HepG2 (cell line): ENCODE measurements around the gene PARP16. TPM values are rescaled to one million over a fixed set of nuclear protein-coding genes. Genes with fewer than 3 reads are reported as not detected.
A peak's percentile ranks its signal among the peaks of the same experiment; 100 is the strongest.

ENCODE experiments used
- ATAC-seq: fragments of 200-7000 bp; cut with Tn5 transposase; 3 replicates; pipeline ENCODE4 v1.9.1; 2020; ENCODE audit warnings: mild to moderate bottlenecking, moderate library complexity
- BruUV-seq: library from RNA; stranded (reverse); fragments of 400-500 nt; replicated peaks from 2 replicates; lab custom pipeline; 2021; lab: Mats Ljungman, UMichigan
- CTCF ChIA-PET: fragments of 300-600 bp; formaldehyde crosslinking; extraction: SDS; loops from one replicate; lab custom pipeline; 2021; ENCODE audit warnings: low total read pairs, inconsistent platforms, low intra/inter-chr PET ratio; lab: Yijun Ruan, JAX
- POLR2A ChIA-PET: fragments of 350-600 bp; sonication (Branson Sonifier 250); formaldehyde crosslinking; loops from one replicate; lab custom pipeline; 2020; ENCODE audit warnings: antibody characterized with exemption, inconsistent platforms; lab: Yijun Ruan, JAX
- DNase-seq: peaks from one replicate; pipeline ENCODE4 v3.0.0-alpha.2; 2015; ENCODE audit warnings: low spot score
- FAIRE-seq: peaks from 3 replicates; lab custom pipeline; 2011; peaks lifted over from hg19 to GRCh38; lab: Jason Lieb, UNC
- H2AFZ ChIP-seq: one replicate; pipeline ENCODE4 v1.6.1; 2011; ENCODE audit warnings: low read length, inconsistent platforms
- H3K27ac ChIP-seq: fragments of 300-600 bp; 3 replicates; pipeline ENCODE4 v1.8.0; 2011; ENCODE audit warnings: mixed run types, mild to moderate bottlenecking, mixed read lengths, low read length, inconsistent platforms; ENCODE audit not compliant: insufficient read depth; ENCODE audit errors: extremely low read length
- H3K27me3 ChIP-seq, 2 experiments: fragments of 200-600 bp in 1 of 2; 2 replicates in 1 of 2; 3 replicates in 1 of 2; pipeline versions ENCODE4 v1.6.0 to v1.8.0; 2011; ENCODE audit warnings: low read length in 2 of 2, mild to moderate bottlenecking in 2 of 2, moderate library complexity in 2 of 2, inconsistent platforms in 1 of 2; ENCODE audit not compliant: insufficient read depth in 2 of 2, control insufficient read depth in 1 of 2
- H3K36me3 ChIP-seq, 2 experiments: fragments of 200-600 bp in 1 of 2; replicated peaks in 1 of 2; 2 replicates in 1 of 2; 3 replicates in 1 of 2; pipeline versions ENCODE4 v1.5.1 to v1.8.0; 2011; ENCODE audit warnings: low read length in 2 of 2, inconsistent platforms in 1 of 2; ENCODE audit not compliant: insufficient read depth in 2 of 2, control insufficient read depth in 1 of 2
- H3K4me1 ChIP-seq: 2 replicates; pipeline ENCODE4 v1.5.1; 2012; ENCODE audit warnings: low read length, inconsistent platforms; ENCODE audit not compliant: insufficient read depth
- H3K4me2 ChIP-seq: 2 replicates; pipeline ENCODE4 v1.6.0; 2011; ENCODE audit warnings: low read depth, low read length, inconsistent platforms
- H3K4me3 ChIP-seq, 3 experiments: fragments of 200-600 bp in 1 of 3; sonication (generic), shearing (Covaris generic) in 1 of 3; replicated peaks in 1 of 3; 2 replicates each; pipeline ENCODE4 v1.5.1; 2011 to 2016; ENCODE audit warnings: low read length in 3 of 3, inconsistent platforms in 2 of 3, low read depth in 2 of 3, mild to moderate bottlenecking in 2 of 3, control low read depth in 1 of 3, mixed read lengths in 1 of 3; ENCODE audit not compliant: insufficient read depth in 1 of 3
- H3K79me2 ChIP-seq: one replicate; pipeline ENCODE4 v1.6.1; 2011; ENCODE audit warnings: low read length, inconsistent platforms; ENCODE audit not compliant: insufficient read depth
- H3K9ac ChIP-seq: 2 replicates; pipeline ENCODE4 v1.6.0; 2011; ENCODE audit warnings: mild to moderate bottlenecking, low read depth, low read length, inconsistent platforms; ENCODE audit not compliant: insufficient read depth
- H3K9me3 ChIP-seq: 2 replicates; pipeline ENCODE4 v1.5.1; 2012; ENCODE audit warnings: mild to moderate bottlenecking, low read length
- H4K20me1 ChIP-seq: 2 replicates; pipeline ENCODE4 v1.6.0; 2011; ENCODE audit warnings: inconsistent platforms, mild to moderate bottlenecking, low read length, moderate library complexity; ENCODE audit not compliant: insufficient read depth
- AGO2 ChIP-seq: fragments of 200-400 bp; formaldehyde crosslinking; optimal IDR thresholded peaks from 2 replicates; pipeline ENCODE3; 2017; ENCODE audit warnings: mild to moderate bottlenecking, low read depth, low read length, moderate library complexity
- FOXO1 ChIP-seq: sonication (generic); formaldehyde crosslinking; IDR thresholded peaks from 2 replicates; pipeline ENCODE4 v1.4.0; 2020; ENCODE audit warnings: missing genetic modification reagents
- JUNB ChIP-seq: sonication (generic); formaldehyde crosslinking; IDR thresholded peaks from 2 replicates; pipeline ENCODE4 v1.8.0; 2022; ENCODE audit warnings: missing genetic modification reagents, mild to moderate bottlenecking, borderline replicate concordance
- KAT2B ChIP-seq: fragments of 150-350 bp; IDR thresholded peaks from 2 replicates; pipeline ENCODE4 v1.6.1; 2014; ENCODE audit warnings: low read depth, low read length, borderline replicate concordance
- NCOA1 ChIP-seq: sonication (generic); formaldehyde crosslinking; IDR thresholded peaks from 2 replicates; pipeline ENCODE4 v1.9.0; 2021; ENCODE audit warnings: missing genetic modification reagents
- U2AF2 ChIP-seq: fragments of 200-400 bp; formaldehyde crosslinking; IDR thresholded peaks from 2 replicates; pipeline ENCODE4 v1.6.1; 2017; ENCODE audit warnings: low read depth, mild to moderate bottlenecking, low read length
- ZNF12 ChIP-seq: sonication (generic); formaldehyde crosslinking; IDR thresholded peaks from 2 replicates; pipeline ENCODE4 v1.5.0; 2020; ENCODE audit warnings: missing genetic modification reagents
- ZNF577 ChIP-seq: sonication (generic); formaldehyde crosslinking; IDR thresholded peaks from 2 replicates; pipeline ENCODE4 v1.4.0; 2020; ENCODE audit warnings: mild to moderate bottlenecking, low read depth, missing genetic modification reagents, borderline replicate concordance
- ZSCAN5A ChIP-seq: sonication (generic); formaldehyde crosslinking; IDR thresholded peaks from 2 replicates; pipeline ENCODE4 v1.8.0; 2022; ENCODE audit warnings: mild to moderate bottlenecking, missing genetic modification reagents, borderline replicate concordance
- whole genome bisulfite sequencing: methylation state at CpG from one replicate; pipeline ENCODE4 v1.1.6; 2017; ENCODE audit warnings: low lambda C conversion rate; 5-methylcytosine and 5-hydroxymethylcytosine counted together
- in situ Hi-C: cut with HindIII; loops from 2 replicates; pipeline ENCODE4 v1.10.0; 2017; ENCODE audit warnings: low pct_unique_long_range_greater_than_20kb; ENCODE audit not compliant: extremely low pct_ligation_motif_present
- intact Hi-C: fragments of 100-400 bp; cut with micrococcal nuclease; formaldehyde crosslinking; loops from one replicate; pipeline ENCODE4 v1.10.0; 2022; ENCODE audit not compliant: unreplicated experiment
- polyA plus RNA-seq, 8 experiments: library from polyadenylated mRNA; depleted of rRNA in 3 of 8; stranded (reverse) in 7 of 8; unstranded in 1 of 8; fragments of >200 nt; fragmentation: Illumina TruSeq in 4 of 8; extraction: Trizol in 4 of 8; gene quantifications; 2 replicates each; pipeline versions ENCODE4 v1.2.1 to v1.2.3, GENCODE V29; 2011 to 2016; ENCODE audit warnings: low read depth in 4 of 8, missing spikeins in 1 of 8, mixed read lengths in 1 of 8; ENCODE audit not compliant: insufficient read depth in 1 of 8
- total RNA-seq, 5 experiments: library from RNA; depleted of rRNA; stranded (reverse); fragments of >200 nt; fragmentation: Illumina TruSeq; extraction: Trizol; gene quantifications; 2 replicates each; pipeline ENCODE4 v1.2.3, GENCODE V29; 2016; ENCODE audit warnings: low read depth in 1 of 5

Gene PARP16
- total and polyA plus RNA-seq, 2 of the 13 experiments (the other 11 are each of a cell fraction or from before 2014, with no cell fraction given): 6.8 to 7.6 TPM

DNA sequence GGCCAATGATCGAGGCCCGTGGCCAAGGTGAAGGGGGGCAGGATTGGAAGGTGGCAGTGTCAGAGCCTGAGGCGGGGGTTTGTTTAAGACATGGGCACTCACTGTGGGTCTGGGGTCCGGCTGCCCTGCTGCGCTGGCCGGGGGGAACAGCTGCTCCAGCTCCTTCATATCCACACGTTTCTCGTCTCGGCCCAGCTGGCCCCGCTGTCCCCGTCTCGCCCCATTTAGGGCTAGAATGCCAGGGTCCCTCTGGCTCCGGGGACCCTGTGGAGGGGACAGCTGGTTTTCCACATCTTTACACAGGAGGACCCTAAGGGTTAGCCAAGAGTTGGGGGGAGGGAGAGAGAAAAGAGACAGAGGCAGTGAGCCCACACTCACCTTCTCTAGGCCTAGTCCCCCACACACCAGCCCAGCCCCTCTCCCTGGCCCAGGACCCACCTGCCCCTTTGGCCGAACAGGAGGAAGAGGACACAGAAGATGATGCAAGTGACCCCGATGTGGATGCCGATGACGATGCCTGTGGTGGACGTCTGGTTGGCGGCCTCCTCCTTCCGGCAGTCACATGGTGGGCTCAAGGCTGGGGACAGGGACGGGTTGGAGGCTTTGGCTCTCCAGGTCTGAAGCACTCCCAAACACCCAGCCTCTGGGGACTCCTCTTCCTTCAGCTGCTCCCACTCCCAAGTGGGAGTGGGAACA lies 42.8 kb upstream of the PARP16 start:
- Histone ChIP-seq H3K4me1 (peaks cover 15% of the 10 kb centered on the region), H3K4me2 (no peak overlapping the region), H3K4me3 (no peak overlapping the region), H3K27ac (no peak overlapping the region), H3K9ac (no peak overlapping the region), H2AFZ (no peak overlapping the region), H3K27me3 (no peaks in the 10 kb centered on the region), H3K36me3 (peaks cover 30 to 52% of the 10 kb centered on the region in 2 experiments; a peak in 4 of 5 replicates), H3K79me2 (no peaks in the 10 kb centered on the region), H3K9me3 (no peaks in the 10 kb centered on the region), H4K20me1 (no peaks in the 10 kb centered on the region)
- TF ChIP-seq U2AF2 (no peak), ZNF577 (no peak), KAT2B (no peak), AGO2 (peak; percentile 56), FOXO1 (CRISPR knock-in tag) (no peak), JUNB (CRISPR knock-in tag) (no peak), ZNF12 (CRISPR knock-in tag) (no peak), NCOA1 (no peak), ZSCAN5A (no peak)
- no peak for ATAC-seq
- intact Hi-C loops (no loop called here), in situ Hi-C loops (no loop called here)
- ChIA-PET POLR2A (no interaction called here), CTCF (no interaction called here)
- no peak for DNase-seq
- no TSS peak for BruUV-seq
- WGBS: 97% methylated on average over 20 of the region's 21 CpGs
- no peak for FAIRE-seq
